Glutamatergic neuron (in vitro differentiated cells): ENCODE measurements around the gene SDHAF3. TPM values are rescaled to one million over a fixed set of nuclear protein-coding genes. Genes with fewer than 3 reads are reported as not detected.

Experiments used
- DNase-seq: peaks from one replicate; pipeline ENCODE4 v3.0.0; 2022
- H3K27ac Mint-ChIP-seq: one replicate; pipeline ENCODE4 v1.8.0; 2020; ENCODE audit warnings: mild to moderate bottlenecking, mixed read lengths, inconsistent platforms; ENCODE audit not compliant: unreplicated experiment
- H3K27me3 Mint-ChIP-seq: one replicate; pipeline ENCODE4 v1.8.0; 2020; ENCODE audit warnings: mild to moderate bottlenecking, moderate library complexity, mixed read lengths, inconsistent platforms; ENCODE audit not compliant: unreplicated experiment
- H3K36me3 Mint-ChIP-seq: one replicate; pipeline ENCODE4 v1.8.0; 2020; ENCODE audit warnings: mild to moderate bottlenecking, mixed read lengths, inconsistent platforms; ENCODE audit not compliant: unreplicated experiment
- H3K4me1 Mint-ChIP-seq: one replicate; pipeline ENCODE4 v1.8.0; 2020; ENCODE audit warnings: mild to moderate bottlenecking, low read depth, mixed read lengths, inconsistent platforms; ENCODE audit not compliant: unreplicated experiment
- H3K4me3 Mint-ChIP-seq: one replicate; pipeline ENCODE4 v1.8.0; 2020; ENCODE audit warnings: mild to moderate bottlenecking, mixed read lengths, inconsistent platforms; ENCODE audit not compliant: unreplicated experiment
- H3K9me3 Mint-ChIP-seq: one replicate; pipeline ENCODE4 v1.8.0; 2020; ENCODE audit warnings: mild to moderate bottlenecking, moderate library complexity, mixed read lengths, inconsistent platforms; ENCODE audit not compliant: unreplicated experiment
- total RNA-seq: library from RNA; stranded (reverse); fragmentation: NEBNext Ultra II Directional; extraction: Animal tissue kit (Norgen Biotek cat#: 25700); gene quantifications from one replicate; pipeline ENCODE4 v1.2.1, GENCODE V29; 2021; ENCODE audit not compliant: unreplicated experiment
- TF ChIP-seq, protein P1 (sequence below): fragments of 200-600 bp; sonication (generic); IDR thresholded peaks from one replicate; pipeline ENCODE4 v1.5.0; 2021; ENCODE audit not compliant: partially characterized antibody, unreplicated experiment

The SDHAF3 gene
- total RNA-seq, 1 donor from 2014 or later, result 10.1 TPM

GRCh38 chr7:97218767-97219166 lies 101.3 kb downstream of the SDHAF3 start:
- no peak for DNase-seq
- TF ChIP-seq, protein P1, sequence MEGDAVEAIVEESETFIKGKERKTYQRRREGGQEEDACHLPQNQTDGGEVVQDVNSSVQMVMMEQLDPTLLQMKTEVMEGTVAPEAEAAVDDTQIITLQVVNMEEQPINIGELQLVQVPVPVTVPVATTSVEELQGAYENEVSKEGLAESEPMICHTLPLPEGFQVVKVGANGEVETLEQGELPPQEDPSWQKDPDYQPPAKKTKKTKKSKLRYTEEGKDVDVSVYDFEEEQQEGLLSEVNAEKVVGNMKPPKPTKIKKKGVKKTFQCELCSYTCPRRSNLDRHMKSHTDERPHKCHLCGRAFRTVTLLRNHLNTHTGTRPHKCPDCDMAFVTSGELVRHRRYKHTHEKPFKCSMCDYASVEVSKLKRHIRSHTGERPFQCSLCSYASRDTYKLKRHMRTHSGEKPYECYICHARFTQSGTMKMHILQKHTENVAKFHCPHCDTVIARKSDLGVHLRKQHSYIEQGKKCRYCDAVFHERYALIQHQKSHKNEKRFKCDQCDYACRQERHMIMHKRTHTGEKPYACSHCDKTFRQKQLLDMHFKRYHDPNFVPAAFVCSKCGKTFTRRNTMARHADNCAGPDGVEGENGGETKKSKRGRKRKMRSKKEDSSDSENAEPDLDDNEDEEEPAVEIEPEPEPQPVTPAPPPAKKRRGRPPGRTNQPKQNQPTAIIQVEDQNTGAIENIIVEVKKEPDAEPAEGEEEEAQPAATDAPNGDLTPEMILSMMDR, result no peak
- Mint-ChIP-seq H3K9me3 (no peaks in the 10 kb centered on the region), H3K27ac (no peak overlapping the region), H3K36me3 (no peaks in the 10 kb centered on the region), H3K4me1 (no peaks in the 10 kb centered on the region), H3K4me3 (no peak overlapping the region), H3K27me3 (no peaks in the 10 kb centered on the region)

DNA sequence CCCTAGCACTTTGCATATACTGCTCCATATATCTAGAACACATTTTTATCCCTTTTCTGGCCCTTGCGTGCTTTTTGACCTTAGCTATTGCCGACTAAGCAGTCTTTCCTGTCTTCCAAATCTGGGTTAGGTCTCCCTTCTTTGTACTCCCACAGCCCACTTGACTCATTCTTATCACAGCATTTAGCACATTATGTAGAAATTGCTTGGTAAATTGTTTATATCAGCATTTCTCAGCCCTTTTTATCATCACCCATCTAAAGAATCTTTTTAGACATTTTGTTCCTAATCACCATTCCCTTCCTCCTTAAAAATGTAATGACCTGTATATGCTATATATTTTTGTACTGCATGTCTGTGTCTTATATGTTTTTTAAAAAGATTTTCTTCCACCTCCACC lies 101.7 kb downstream of the SDHAF3 start:
- TF ChIP-seq, protein P1, result no peak
- Mint-ChIP-seq H3K27ac (no peak overlapping the region), H3K4me1 (no peaks in the 10 kb centered on the region), H3K4me3 (no peak overlapping the region), H3K27me3 (no peaks in the 10 kb centered on the region), H3K36me3 (no peaks in the 10 kb centered on the region), H3K9me3 (no peaks in the 10 kb centered on the region)
- no peak for DNase-seq

- Mint-ChIP-seq H3K9me3 (no peaks in the 10 kb centered on the region), H3K36me3 (no peaks in the 10 kb centered on the region), H3K27me3 (no peaks in the 10 kb centered on the region), H3K4me1 (no peaks in the 10 kb centered on the region), H3K27ac (no peak overlapping the region), H3K4me3 (no peak overlapping the region)
- TF ChIP-seq, protein P1, result no peak
- DNase-seq, result no peak
Observed at GRCh38 chr7:97224316-97224715, 106.8 kb downstream of the SDHAF3 start.

GRCh38 chr7:97226541-97226940 lies 109.0 kb downstream of the SDHAF3 start:
- TF ChIP-seq, protein P1, result no peak
- no peaks in the 10 kb centered on the region for H3K4me1 Mint-ChIP-seq
- peaks cover 4% of the 10 kb centered on the region for H3K36me3 Mint-ChIP-seq
- no peak overlapping the region for H3K27ac Mint-ChIP-seq
- no peaks in the 10 kb centered on the region for H3K27me3 Mint-ChIP-seq
- peaks cover 2% of the 10 kb centered on the region for H3K9me3 Mint-ChIP-seq
- no peak for DNase-seq
- no peak overlapping the region for H3K4me3 Mint-ChIP-seq

Other genes starting within 250 kb of the SDHAF3 start
- gene DLX6, start 112.1 kb upstream of the SDHAF3 start, total RNA-seq, result not detected
- not detected for gene DLX5, start 92.9 kb upstream of the SDHAF3 start, total RNA-seq